Right kidney (tissue), 9 donors: ENCODE results near the gene OR1A2.
"Not testable (repeated sequence)": the region's sequence is repeated elsewhere in the genome, so short reads cannot be mapped to it uniquely, and the experiment has no call there.

ENCODE experiments used
- DNase-seq: peaks from one replicate; pipeline ENCODE4 v3.0.0-alpha.2; 2016
- long read RNA-seq, 8 donors: transcript quantifications; one replicate each; lab custom pipeline, GENCODE V29; 2026

Gene OR1A2
- long read RNA-seq, donor 1 = 0 reads
- long read RNA-seq, donor 2 = 0 reads
- long read RNA-seq, donor 3 = 0 reads
- long read RNA-seq, donor 4 = 0 reads
- long read RNA-seq, donor 5 = 0 reads
- long read RNA-seq, donor 6 = 0 reads
- long read RNA-seq, donor 7 = 0 reads
- long read RNA-seq, donor 8 = 0 reads

GRCh38 chr17:3197219-3197618, at the start of gene OR1A2:
OR1A2 (plus strand) TSS chr17:3197519; CDS start chr17:3197519, 0 bp downstream.
- DNase-seq = no peak

GRCh38 chr17:3157218-3157617, 40.1 kb upstream of the OR1A2 start:
- no peak for DNase-seq

DNA sequence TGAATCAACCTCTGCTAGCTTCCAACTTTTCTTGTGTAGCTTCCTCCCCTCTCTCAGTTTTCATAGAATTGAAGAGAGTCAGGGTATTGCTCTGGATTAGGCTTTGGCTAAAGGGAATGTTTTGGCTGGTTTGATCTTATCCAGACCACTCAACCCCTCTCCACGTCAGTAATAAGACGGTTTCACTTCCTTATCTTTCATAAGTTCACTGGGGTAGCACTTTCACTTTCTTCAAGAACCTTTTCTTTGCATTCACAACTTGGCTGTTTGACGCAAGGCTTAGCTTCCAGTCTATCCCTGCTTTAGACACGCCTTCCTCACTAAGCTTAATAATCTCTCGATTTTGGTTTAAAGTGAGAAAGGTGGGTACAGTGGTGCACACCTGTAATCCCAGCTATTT, 29.7 kb upstream of the OR1A2 start:
- no peak for DNase-seq

- DNase-seq = no peak
Measured at GRCh38 chr17:3189961-3190360, 7.4 kb upstream of the OR1A2 start.

DNA sequence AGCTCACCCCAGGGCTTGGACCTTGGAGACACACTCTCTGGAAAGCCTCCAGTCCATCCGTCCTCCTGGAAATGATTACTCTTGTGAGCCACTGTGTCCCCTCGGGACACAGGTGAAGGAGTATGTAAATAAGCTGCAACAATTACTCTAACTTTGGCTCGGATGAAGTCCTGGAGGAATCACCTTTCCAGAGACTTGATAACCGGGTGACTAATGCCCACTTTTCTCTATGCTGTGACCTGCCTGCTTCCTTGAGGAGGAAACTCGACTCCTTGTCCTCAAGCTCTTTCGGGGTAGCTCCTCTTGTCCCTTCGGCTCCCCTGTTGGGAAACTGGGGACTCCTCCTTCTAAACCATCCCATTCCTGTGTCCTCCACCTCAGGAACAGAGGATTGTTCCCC, 10.0 kb downstream of the OR1A2 start, which contains the start of gene OR1A1:
Gene OR1A1, plus strand, starts transcription at position 301 of the 400 bp plus-strand sequence. CDS start 7,954 bp downstream, outside the sequence.
- no peak for DNase-seq

- DNase-seq = no peak
Measured at GRCh38 chr17:3208484-3208883, 11.2 kb downstream of the OR1A2 start.

DNA sequence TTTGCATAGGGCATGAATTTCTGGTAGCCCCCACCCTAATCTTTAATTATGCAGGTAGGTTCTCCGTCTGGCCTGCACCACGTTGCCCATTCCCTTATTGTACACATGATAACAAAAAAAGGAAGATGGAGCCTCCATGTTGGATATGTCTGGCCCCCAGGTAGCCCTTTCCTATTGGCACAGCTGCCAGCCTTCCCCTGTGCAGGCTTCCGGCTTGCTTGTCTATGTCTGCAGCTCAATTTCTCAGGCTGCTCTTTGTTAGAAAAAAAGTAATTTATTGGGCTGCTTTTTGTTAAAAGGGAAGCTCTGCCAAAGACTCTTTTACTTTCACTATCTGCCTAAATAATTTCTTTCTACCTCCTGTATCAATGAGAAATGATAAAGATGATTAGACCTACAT, 15.7 kb downstream of the OR1A2 start:
- DNase-seq = no peak

GRCh38 chr17:3213587-3213986, 16.3 kb downstream of the OR1A2 start:
- no peak for DNase-seq

- not testable (repeated sequence) for DNase-seq
Measured at GRCh38 chr17:3219978-3220377, 22.7 kb downstream of the OR1A2 start.

DNA sequence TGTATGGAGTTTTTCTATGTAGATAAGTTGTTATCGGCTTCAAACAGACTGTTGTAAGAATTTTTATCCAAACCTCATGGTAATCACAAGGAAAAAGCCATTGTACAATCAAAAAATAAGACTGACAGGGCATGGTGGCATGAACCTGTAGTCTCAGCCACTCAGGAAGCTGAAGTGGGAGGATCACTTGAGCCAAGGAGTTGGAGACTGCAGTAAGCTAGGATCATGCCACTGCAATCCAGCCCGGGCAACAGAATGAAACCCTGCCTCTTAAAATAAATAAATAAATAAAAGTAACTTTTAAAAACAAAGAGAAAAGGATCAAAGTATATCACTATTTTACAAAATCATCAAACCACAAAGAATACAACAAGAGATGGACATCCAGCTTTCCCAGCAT, 24.5 kb downstream of the OR1A2 start:
- no peak for DNase-seq

- no peak for DNase-seq
Measured at GRCh38 chr17:3222505-3222904, 25.2 kb downstream of the OR1A2 start.

- not testable (repeated sequence) for DNase-seq
Measured at GRCh38 chr17:3224721-3225352, 27.5 kb downstream of the OR1A2 start.

DNA sequence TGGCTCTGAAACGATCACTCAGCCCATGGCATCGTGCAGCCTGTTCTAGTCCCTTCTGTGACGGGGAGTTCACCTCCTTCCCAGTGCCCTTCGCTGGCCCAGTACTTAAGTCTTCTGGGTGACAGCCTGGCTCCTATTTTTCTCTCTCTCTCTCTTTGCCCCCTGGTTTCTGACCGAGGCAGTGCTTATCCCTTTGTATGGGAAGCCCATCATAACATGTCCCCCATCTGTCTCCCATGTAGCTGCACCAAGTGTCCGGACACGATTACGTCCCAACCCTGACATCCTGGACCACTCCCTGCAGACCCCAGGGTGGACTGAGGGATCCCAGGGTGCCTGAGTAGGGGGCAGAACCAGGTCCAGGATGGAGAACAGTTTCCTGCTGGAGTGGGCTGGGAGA, 35.0 kb downstream of the OR1A2 start:
- DNase-seq = not testable (repeated sequence)

GRCh38 chr17:3238685-3239084, 41.4 kb downstream of the OR1A2 start:
- not testable (repeated sequence) for DNase-seq

GRCh38 chr17:3241044-3241443, 43.7 kb downstream of the OR1A2 start:
- not testable (repeated sequence) for DNase-seq

DNA sequence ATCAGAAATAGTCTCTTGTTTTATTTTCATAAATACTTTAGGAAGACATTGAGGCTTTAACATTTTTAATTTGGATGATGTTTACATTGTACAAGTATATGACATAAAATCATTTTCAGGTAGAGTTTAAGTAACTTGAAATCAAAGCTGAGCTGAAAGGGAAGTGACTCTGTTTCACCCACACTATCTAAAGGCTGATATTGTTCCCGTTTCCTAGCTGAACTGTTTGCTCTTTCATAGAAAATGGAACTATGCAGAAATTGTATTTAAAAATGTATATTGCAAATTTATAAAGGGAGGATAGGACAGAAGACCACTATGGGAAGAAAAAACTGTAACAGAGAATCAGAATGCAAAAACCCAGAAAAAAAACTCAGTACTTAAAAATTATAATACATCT, 47.5 kb downstream of the OR1A2 start:
- DNase-seq = not testable (repeated sequence)
